ENCODE results near the gene MFRP. TPM values are rescaled to one million over a fixed set of nuclear protein-coding genes. Genes with fewer than 3 reads are reported as not detected.

The MFRP gene
- total RNA-seq, 3 donors from 2014 or later (not counting 1 experiment from before 2014, with no cell fraction given), result not detected

GRCh38 chr11:119303227-119303718 lies 43.2 kb downstream of the MFRP start:
- 97% methylated on average over 5 of the region's 5 CpGs for WGBS (ENCODE audit: insufficient coverage)
- H3K27me3 Mint-ChIP-seq (ENCODE audit: low read depth in 2 of 2), result no peaks in the 10 kb centered on the region
- ATAC-seq, result no peak
- Histone ChIP-seq H3K27me3 (ENCODE audit: control insufficient read depth, insufficient read depth, low read length) (no peaks in the 10 kb centered on the region), H3K36me3 (ENCODE audit: control insufficient read depth, insufficient read depth, low read length) (peaks cover 65% of the 10 kb centered on the region), H3K4me1 (ENCODE audit: control insufficient read depth, insufficient read depth, low read length) (no peaks in the 10 kb centered on the region), H3K27ac (ENCODE audit: low read length) (no peak overlapping the region), H3K4me3 (ENCODE audit: low read length) (no peak overlapping the region), H3K9me3 (ENCODE audit: control insufficient read depth, insufficient read depth, low read length) (no peaks in the 10 kb centered on the region)
- H3K27ac Mint-ChIP-seq, result no peak overlapping the region
- TF ChIP-seq CTCF (IDR thresholded peaks at IDR 0.05), result no peak
- intact Hi-C loops (cut with micrococcal nuclease), result no loop called here
- no peaks in the 10 kb centered on the region for H3K9me3 Mint-ChIP-seq
- peaks cover 29% of the 10 kb centered on the region for H3K36me3 Mint-ChIP-seq
- no peaks in the 10 kb centered on the region for H3K4me1 Mint-ChIP-seq
- no peak for DNase-seq
- no peak overlapping the region for H3K4me3 Mint-ChIP-seq

GRCh38 chr11:119300198-119300964 lies 46.1 kb downstream of the MFRP start:
- Histone ChIP-seq H3K4me1 (ENCODE audit: control insufficient read depth, insufficient read depth, low read length) (no peaks in the 10 kb centered on the region), H3K4me3 (ENCODE audit: low read length) (no peak overlapping the region), H3K27me3 (ENCODE audit: control insufficient read depth, insufficient read depth, low read length) (no peaks in the 10 kb centered on the region), H3K27ac (ENCODE audit: low read length) (no peak overlapping the region), H3K36me3 (ENCODE audit: control insufficient read depth, insufficient read depth, low read length) (peaks cover 78% of the 10 kb centered on the region), H3K9me3 (ENCODE audit: control insufficient read depth, insufficient read depth, low read length) (no peaks in the 10 kb centered on the region)
- peaks cover 25% of the 10 kb centered on the region for H3K36me3 Mint-ChIP-seq
- intact Hi-C loops (cut with micrococcal nuclease), result no loop called here
- H3K27ac Mint-ChIP-seq, result no peak overlapping the region
- no peak for ATAC-seq
- H3K9me3 Mint-ChIP-seq, result no peaks in the 10 kb centered on the region
- no peak for TF ChIP-seq CTCF (IDR thresholded peaks at IDR 0.05)
- H3K4me1 Mint-ChIP-seq, result no peaks in the 10 kb centered on the region
- WGBS (ENCODE audit: insufficient coverage), result 100% methylated on average over 2 of the region's 3 CpGs
- no peak overlapping the region for H3K4me3 Mint-ChIP-seq
- no peaks in the 10 kb centered on the region for H3K27me3 Mint-ChIP-seq (ENCODE audit: low read depth in 2 of 2)
- DNase-seq, result no peak

- over 99% methylated on average over 9 of the region's 9 CpGs for WGBS (ENCODE audit: insufficient coverage)
- Mint-ChIP-seq H3K4me1 (no peaks in the 10 kb centered on the region), H3K9me3 (no peaks in the 10 kb centered on the region), H3K27me3 (ENCODE audit: low read depth in 2 of 2) (no peaks in the 10 kb centered on the region), H3K4me3 (no peak overlapping the region), H3K27ac (no peak overlapping the region), H3K36me3 (peaks cover 22% of the 10 kb centered on the region)
- intact Hi-C loops (cut with micrococcal nuclease), result no loop called here
- DNase-seq (no peak), ATAC-seq (no peak)
- Histone ChIP-seq H3K27me3 (ENCODE audit: control insufficient read depth, insufficient read depth, low read length) (no peaks in the 10 kb centered on the region), H3K27ac (ENCODE audit: low read length) (no peak overlapping the region), H3K4me3 (ENCODE audit: low read length) (no peak overlapping the region), H3K9me3 (ENCODE audit: control insufficient read depth, insufficient read depth, low read length) (no peaks in the 10 kb centered on the region), H3K4me1 (ENCODE audit: control insufficient read depth, insufficient read depth, low read length) (no peaks in the 10 kb centered on the region), H3K36me3 (ENCODE audit: control insufficient read depth, insufficient read depth, low read length) (peaks cover 75% of the 10 kb centered on the region)
- no peak for TF ChIP-seq CTCF (IDR thresholded peaks at IDR 0.05)
Observed at GRCh38 chr11:119299416-119299815, 47.1 kb downstream of the MFRP start.

DNA sequence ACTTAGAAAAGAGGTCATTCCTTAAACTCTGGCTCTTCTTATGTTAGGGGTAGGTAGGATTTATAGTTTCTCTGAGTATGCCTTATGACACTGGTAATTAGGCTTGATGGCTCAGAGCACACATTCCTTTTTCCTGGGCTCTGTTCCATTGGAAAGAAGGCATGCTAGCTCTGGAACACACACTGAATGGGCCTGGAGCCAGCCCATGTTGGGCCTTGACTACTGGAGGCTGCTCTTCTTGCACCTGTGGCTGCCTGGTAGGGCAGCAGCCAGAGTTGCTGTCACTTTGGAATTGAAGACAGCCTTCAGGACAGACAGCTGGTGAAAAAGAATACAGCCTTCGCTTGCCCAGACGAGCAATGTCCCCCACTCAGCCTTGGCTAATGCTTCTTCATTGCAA lies 47.8 kb downstream of the MFRP start:
- Histone ChIP-seq H3K4me3 (ENCODE audit: low read length) (no peak overlapping the region), H3K27me3 (ENCODE audit: control insufficient read depth, insufficient read depth, low read length) (no peaks in the 10 kb centered on the region), H3K27ac (ENCODE audit: low read length) (no peak overlapping the region), H3K36me3 (ENCODE audit: control insufficient read depth, insufficient read depth, low read length) (peaks cover 69% of the 10 kb centered on the region), H3K4me1 (ENCODE audit: control insufficient read depth, insufficient read depth, low read length) (no peaks in the 10 kb centered on the region), H3K9me3 (ENCODE audit: control insufficient read depth, insufficient read depth, low read length) (no peaks in the 10 kb centered on the region)
- no peak for TF ChIP-seq CTCF (IDR thresholded peaks at IDR 0.05)
- intact Hi-C loops (cut with micrococcal nuclease), result no loop called here
- H3K9me3 Mint-ChIP-seq, result no peaks in the 10 kb centered on the region
- peaks cover 20% of the 10 kb centered on the region for H3K36me3 Mint-ChIP-seq
- WGBS (ENCODE audit: insufficient coverage), result 94% methylated on average over 2 of the region's 2 CpGs
- H3K27ac Mint-ChIP-seq, result no peak overlapping the region
- no peak overlapping the region for H3K4me3 Mint-ChIP-seq
- ATAC-seq, result no peak
- no peaks in the 10 kb centered on the region for H3K27me3 Mint-ChIP-seq (ENCODE audit: low read depth in 2 of 2)
- no peak for DNase-seq
- H3K4me1 Mint-ChIP-seq, result no peaks in the 10 kb centered on the region

All from natural killer cell (primary cell).